Adrenal gland (tissue), 12 donors: ENCODE data around the gene THUMPD2. TPM values are rescaled to one million over a fixed set of nuclear protein-coding genes. Genes with fewer than 3 reads are reported as not detected.

Experiments used
- DNase-seq, 7 donors: peaks; one replicate each; pipeline ENCODE4 v3.0.0-alpha.2; 2019 to 2020
- H3K27ac ChIP-seq, 5 donors: fragments of 200-600 bp; sonication (generic) in 4 of 5; 1 replicate in 3 of 5; 2 replicates in 2 of 5; pipeline versions ENCODE4 v1.5.1 to v1.8.0; 2016 to 2020; ENCODE audit warnings: mild to moderate bottlenecking in 1 of 5
- H3K27me3 ChIP-seq: fragments of 200-600 bp; 2 replicates; pipeline ENCODE4 v1.8.0; 2021
- H3K36me3 ChIP-seq, 2 donors: fragments of 200-600 bp; replicated peaks in 1 of 2; 1 replicate in 1 of 2; 2 replicates in 1 of 2; pipeline versions ENCODE4 v1.5.1 to v1.8.0; 2018 to 2022
- H3K4me1 ChIP-seq, 2 donors: fragments of 200-600 bp; replicated peaks in 1 of 2; 1 replicate in 1 of 2; 2 replicates in 1 of 2; pipeline versions ENCODE4 v1.5.1 to v1.8.0; 2018 to 2021
- H3K4me3 ChIP-seq, 4 donors: fragments of 200-600 bp; sonication (generic) in 3 of 4; one replicate each; pipeline ENCODE4 v1.5.1; 2016 to 2018
- H3K9me3 ChIP-seq, 3 donors: fragments of 200-600 bp; sonication (generic) in 1 of 3; replicated peaks in 1 of 3; 1 replicate in 2 of 3; 2 replicates in 1 of 3; pipeline versions ENCODE4 v1.5.1 to v1.8.0; 2016 to 2021
- CTCF ChIP-seq, 6 experiments: fragments of 450-650 bp in 4 of 6; fragments of 200-600 bp in 2 of 6; sonication (generic) in 1 of 6; IDR thresholded peaks; 1 replicate in 5 of 6; 2 replicates in 1 of 6; pipeline versions ENCODE4 v1.5.1 to v1.8.0; 2016 to 2021; ENCODE audit warnings: antibody characterized with exemption in 6 of 6, mild to moderate bottlenecking in 2 of 6, moderate library complexity in 1 of 6
- POLR2A ChIP-seq, 2 donors: fragments of 450-650 bp; IDR thresholded peaks; one replicate each; pipeline ENCODE4 v1.6.1; 2017; ENCODE audit warnings: antibody characterized with exemption in 2 of 2, mild to moderate bottlenecking in 2 of 2, moderate library complexity in 1 of 2
- WGBS, 4 donors: extraction: QIAGEN DNeasy Blood & Tissue Kit in 2 of 4; methylation state at CpG; one replicate each; pipeline versions ENCODE4 v1.1.5 to v1.1.7; 2013 to 2017; 5-methylcytosine and 5-hydroxymethylcytosine counted together
- intact Hi-C, 2 donors: fragments of 100-400 bp; cut with DNase I; formaldehyde crosslinking; loops; one replicate each; pipeline versions ENCODE4 v1.14.1 to v1.15.0; 2022 to 2023
- polyA plus RNA-seq, 3 donors: library from polyadenylated mRNA; stranded (reverse); fragments of 200-250 nt in 2 of 3; fragments of 350-450 nt in 1 of 3; fragmentation: Illumina TruSeq in 1 of 3; extraction: RNeasy Lipid Tissue Mini Kit (QIAGEN cat#74804) in 1 of 3; gene quantifications; one replicate each; pipeline ENCODE4 v1.2.3, GENCODE V29; 2013 to 2014
- total RNA-seq, 9 donors: library from RNA; depleted of rRNA in 4 of 9; stranded (reverse); fragments of >200 nt in 4 of 9; fragments of 120-200 nt in 1 of 9; fragmentation: NEBNext Ultra II Directional in 1 of 9; extraction: Animal tissue kit (Norgen Biotek cat#: 25700) in 1 of 9; gene quantifications; one replicate each; pipeline versions ENCODE4 v1.1.0 to v1.2.4, GENCODE V29; 2013 to 2023
- donor health status: healthy with polysubstance abuse.
- donor health status: Bipolar disorder and iron deficiency.
- donor health status: DM: yes; HTN: yes; CAD: no.
- donor health status: DM: no; HTN: no; CAD: no.
- donor health status: DM: no; HTN: no; CAD: no.
- donor health status: DM: yes; HTN: yes; CAD: no.

THUMPD2 gene
- total and polyA plus RNA-seq, 12 donors: 3.0 to 216 (median 10.0) TPM

GRCh38 chr2:39772812-39773152, 6.3 kb downstream of the THUMPD2 start:
- TF ChIP-seq CTCF (IDR thresholded peaks at IDR 0.05) (no peak), POLR2A (IDR thresholded peaks at IDR 0.05) (no peak)
- Histone ChIP-seq H3K4me1 (peaks cover 6 to 41% of the 10 kb centered on the region in 2 donors), H3K27ac (no peak overlapping the region), H3K9me3 (peaks cover 0 to 7% (median 0%) of the 10 kb centered on the region in 3 donors), H3K27me3 (no peaks in the 10 kb centered on the region), H3K4me3 (no peak overlapping the region), H3K36me3 (peaks cover 0 to 15% of the 10 kb centered on the region in 2 donors)
- 77 to 87% (median 80%) methylated on average over 1 of the region's 1 CpG for WGBS, 4 donors
- intact Hi-C loops: no loop called here
- DNase-seq: no peak

GRCh38 chr2:39772086-39772811, 6.8 kb downstream of the THUMPD2 start:
- Histone ChIP-seq H3K9me3 (peaks cover 0 to 7% (median 0%) of the 10 kb centered on the region in 3 donors), H3K4me1 (peaks cover under 1 to 35% of the 10 kb centered on the region in 2 donors), H3K27ac (no peak overlapping the region), H3K36me3 (peaks cover 0 to 15% of the 10 kb centered on the region in 2 donors), H3K4me3 (no peak overlapping the region), H3K27me3 (no peaks in the 10 kb centered on the region)
- DNase-seq: no peak
- WGBS, 4 donors: 91 to 94% (median 92%) methylated on average over 3 of the region's 3 CpGs
- intact Hi-C loops: no loop called here
- no peak for TF ChIP-seq POLR2A (IDR thresholded peaks at IDR 0.05)
- no peak for TF ChIP-seq CTCF (IDR thresholded peaks at IDR 0.05)

GRCh38 chr2:39762448-39762847, 16.6 kb downstream of the THUMPD2 start:
- no peaks in the 10 kb centered on the region for H3K4me1 ChIP-seq
- no peak overlapping the region for H3K27ac ChIP-seq
- H3K9me3 ChIP-seq: no peaks in the 10 kb centered on the region
- H3K4me3 ChIP-seq: no peak overlapping the region
- H3K27me3 ChIP-seq: no peaks in the 10 kb centered on the region
- intact Hi-C loops: no loop called here
- H3K36me3 ChIP-seq: peaks cover 0 to 29% of the 10 kb centered on the region in 2 donors
- TF ChIP-seq CTCF (IDR thresholded peaks at IDR 0.05) (no peak), POLR2A (IDR thresholded peaks at IDR 0.05) (no peak)
- DNase-seq: no peak
- 93 to 98% (median 96%) methylated on average over 2 of the region's 2 CpGs for WGBS, 4 donors

GRCh38 chr2:39757156-39757555, 21.9 kb downstream of the THUMPD2 start:
- no peak overlapping the region for H3K27ac ChIP-seq
- H3K9me3 ChIP-seq: no peaks in the 10 kb centered on the region
- no peaks in the 10 kb centered on the region for H3K4me1 ChIP-seq
- intact Hi-C loops: no loop called here
- WGBS, 4 donors: 92 to 97% (median 96%) methylated on average over 4 of the region's 4 CpGs
- TF ChIP-seq CTCF (IDR thresholded peaks at IDR 0.05) (no peak), POLR2A (IDR thresholded peaks at IDR 0.05) (no peak)
- peaks cover 0 to 52% of the 10 kb centered on the region in 2 donors for H3K36me3 ChIP-seq
- H3K27me3 ChIP-seq: no peaks in the 10 kb centered on the region
- no peak for DNase-seq
- no peak overlapping the region for H3K4me3 ChIP-seq
